WI38 (cell line): ENCODE data around the gene AKAP5.

ENCODE experiments used
- H3K4me3 ChIP-seq: 2 replicates; pipeline ENCODE4 v1.5.1; 2011; ENCODE audit warnings: low read depth, mild to moderate bottlenecking, control low read depth, low read length
- TF ChIP-seq, protein P1 (sequence below): IDR thresholded peaks from 2 replicates; pipeline ENCODE4 v1.5.1; 2012; ENCODE audit warnings: low read depth, mild to moderate bottlenecking, control low read depth, low read length

The AKAP5 gene

DNA sequence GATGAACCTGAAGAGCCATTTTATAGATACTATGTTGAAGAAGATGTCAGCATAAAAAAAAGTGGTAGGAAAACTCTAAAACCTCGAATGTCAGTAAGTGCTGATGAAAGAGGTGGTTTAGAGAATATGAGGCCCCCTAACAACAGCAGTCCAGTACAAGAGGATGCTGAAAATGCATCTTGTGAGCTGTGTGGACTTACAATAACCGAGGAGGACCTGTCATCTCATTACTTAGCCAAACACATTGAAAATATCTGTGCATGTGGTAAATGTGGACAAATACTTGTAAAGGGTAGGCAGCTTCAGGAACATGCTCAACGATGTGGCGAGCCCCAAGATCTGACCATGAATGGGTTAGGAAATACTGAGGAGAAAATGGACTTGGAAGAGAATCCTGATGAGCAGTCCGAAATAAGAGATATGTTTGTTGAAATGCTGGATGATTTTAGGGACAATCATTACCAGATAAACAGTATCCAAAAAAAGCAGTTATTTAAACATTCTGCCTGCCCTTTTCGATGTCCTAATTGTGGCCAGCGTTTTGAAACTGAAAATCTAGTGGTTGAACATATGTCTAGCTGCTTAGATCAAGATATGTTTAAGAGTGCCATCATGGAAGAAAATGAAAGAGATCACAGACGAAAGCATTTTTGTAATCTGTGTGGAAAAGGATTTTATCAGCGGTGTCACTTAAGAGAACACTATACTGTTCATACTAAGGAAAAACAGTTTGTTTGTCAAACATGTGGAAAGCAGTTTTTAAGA is 57.5 kb downstream of the AKAP5 start:
- TF ChIP-seq, protein P1, sequence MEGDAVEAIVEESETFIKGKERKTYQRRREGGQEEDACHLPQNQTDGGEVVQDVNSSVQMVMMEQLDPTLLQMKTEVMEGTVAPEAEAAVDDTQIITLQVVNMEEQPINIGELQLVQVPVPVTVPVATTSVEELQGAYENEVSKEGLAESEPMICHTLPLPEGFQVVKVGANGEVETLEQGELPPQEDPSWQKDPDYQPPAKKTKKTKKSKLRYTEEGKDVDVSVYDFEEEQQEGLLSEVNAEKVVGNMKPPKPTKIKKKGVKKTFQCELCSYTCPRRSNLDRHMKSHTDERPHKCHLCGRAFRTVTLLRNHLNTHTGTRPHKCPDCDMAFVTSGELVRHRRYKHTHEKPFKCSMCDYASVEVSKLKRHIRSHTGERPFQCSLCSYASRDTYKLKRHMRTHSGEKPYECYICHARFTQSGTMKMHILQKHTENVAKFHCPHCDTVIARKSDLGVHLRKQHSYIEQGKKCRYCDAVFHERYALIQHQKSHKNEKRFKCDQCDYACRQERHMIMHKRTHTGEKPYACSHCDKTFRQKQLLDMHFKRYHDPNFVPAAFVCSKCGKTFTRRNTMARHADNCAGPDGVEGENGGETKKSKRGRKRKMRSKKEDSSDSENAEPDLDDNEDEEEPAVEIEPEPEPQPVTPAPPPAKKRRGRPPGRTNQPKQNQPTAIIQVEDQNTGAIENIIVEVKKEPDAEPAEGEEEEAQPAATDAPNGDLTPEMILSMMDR: no peak

More for the DNA sequence above, 57.5 kb downstream of the AKAP5 start:
- H3K4me3 ChIP-seq: no peak overlapping the region
